Endodermal cell (in vitro differentiated cells): ENCODE measurements around the gene TBC1D10B. TPM values are rescaled to one million over a fixed set of nuclear protein-coding genes. Genes with fewer than 3 reads are reported as not detected.
A peak's percentile ranks its signal among the peaks of the same experiment; 100 is the strongest.

Experiments
- DNase-seq: peaks from one replicate; pipeline ENCODE4 v3.0.0-alpha.2; 2017
- H3K27ac ChIP-seq: 2 replicates; pipeline ENCODE4 v1.5.1; 2013; ENCODE audit warnings: mild to moderate bottlenecking, low read depth, low read length, moderate library complexity
- H3K27me3 ChIP-seq: 2 replicates; pipeline ENCODE4 v1.6.1; 2013; ENCODE audit warnings: mild to moderate bottlenecking, low read length, moderate library complexity; ENCODE audit not compliant: insufficient read depth, control insufficient read depth, poor library complexity, severe bottlenecking
- H3K36me3 ChIP-seq: 2 replicates; pipeline ENCODE4 v1.7.0; 2013; ENCODE audit warnings: mild to moderate bottlenecking, low read length, moderate library complexity; ENCODE audit not compliant: control insufficient read depth, insufficient read depth
- H3K4me1 ChIP-seq: one replicate; pipeline ENCODE4 v1.7.0; 2013; ENCODE audit warnings: low read length; ENCODE audit not compliant: control insufficient read depth, insufficient read depth
- H3K4me3 ChIP-seq: 2 replicates; pipeline ENCODE4 v1.5.1; 2013; ENCODE audit warnings: mild to moderate bottlenecking, low read length, moderate library complexity
- H3K9ac ChIP-seq: 2 replicates; pipeline ENCODE4 v1.6.1; 2013; ENCODE audit warnings: mild to moderate bottlenecking, low read length, moderate library complexity; ENCODE audit not compliant: poor library complexity, severe bottlenecking; ENCODE audit errors: extremely low read depth
- H3K9me3 ChIP-seq: 2 replicates; pipeline ENCODE4 v1.6.1; 2013; ENCODE audit warnings: mild to moderate bottlenecking, low read length, moderate library complexity; ENCODE audit not compliant: control insufficient read depth
- H3K27ac Mint-ChIP-seq: 2 replicates; pipeline ENCODE4 v1.8.0; 2020; ENCODE audit warnings: mixed read lengths
- H3K27me3 Mint-ChIP-seq: 2 replicates; pipeline ENCODE4 v1.8.0; 2021; ENCODE audit warnings: mild to moderate bottlenecking, mixed read lengths; ENCODE audit not compliant: insufficient read depth
- H3K36me3 Mint-ChIP-seq: 2 replicates; pipeline ENCODE4 v1.8.0; 2020; ENCODE audit warnings: low read depth, mixed read lengths
- H3K4me1 Mint-ChIP-seq: 2 replicates; pipeline ENCODE4 v1.8.0; 2020; ENCODE audit warnings: mixed read lengths
- H3K4me3 Mint-ChIP-seq: 2 replicates; pipeline ENCODE4 v1.8.0; 2020; ENCODE audit warnings: mild to moderate bottlenecking, moderate library complexity, mixed read lengths
- H3K9me3 Mint-ChIP-seq: 2 replicates; pipeline ENCODE4 v1.8.0; 2020; ENCODE audit warnings: mild to moderate bottlenecking, mixed read lengths
- CTCF ChIP-seq: fragments of 200-600 bp; sonication (generic); conservative IDR thresholded peaks from 2 replicates; pipeline ENCODE4 v1.5.0; 2021; ENCODE audit warnings: antibody characterized with exemption, mild to moderate bottlenecking
- WGBS, 2 experiments: methylation state at CpG; one replicate each; pipeline versions ENCODE4 v1.1.5 to v1.1.7; 2013; ENCODE audit warnings: missing lambda C conversion rate in 2 of 2, mixed read lengths in 1 of 2; ENCODE audit not compliant: insufficient coverage in 1 of 2, insufficient read length in 1 of 2; 5-methylcytosine and 5-hydroxymethylcytosine counted together
- total RNA-seq, 2 donors: library from RNA; stranded (reverse); fragmentation: NEBNext Ultra II Directional in 1 of 2; extraction: Animal tissue kit (Norgen Biotek cat#: 25700) in 1 of 2; gene quantifications; 2 replicates in 1 of 2; 3 replicates in 1 of 2; pipeline ENCODE4 v1.2.1, GENCODE V29; 2021

The TBC1D10B gene
- total RNA-seq, 2 donors from 2014 or later = 30.7 to 36.3 TPM

DNA sequence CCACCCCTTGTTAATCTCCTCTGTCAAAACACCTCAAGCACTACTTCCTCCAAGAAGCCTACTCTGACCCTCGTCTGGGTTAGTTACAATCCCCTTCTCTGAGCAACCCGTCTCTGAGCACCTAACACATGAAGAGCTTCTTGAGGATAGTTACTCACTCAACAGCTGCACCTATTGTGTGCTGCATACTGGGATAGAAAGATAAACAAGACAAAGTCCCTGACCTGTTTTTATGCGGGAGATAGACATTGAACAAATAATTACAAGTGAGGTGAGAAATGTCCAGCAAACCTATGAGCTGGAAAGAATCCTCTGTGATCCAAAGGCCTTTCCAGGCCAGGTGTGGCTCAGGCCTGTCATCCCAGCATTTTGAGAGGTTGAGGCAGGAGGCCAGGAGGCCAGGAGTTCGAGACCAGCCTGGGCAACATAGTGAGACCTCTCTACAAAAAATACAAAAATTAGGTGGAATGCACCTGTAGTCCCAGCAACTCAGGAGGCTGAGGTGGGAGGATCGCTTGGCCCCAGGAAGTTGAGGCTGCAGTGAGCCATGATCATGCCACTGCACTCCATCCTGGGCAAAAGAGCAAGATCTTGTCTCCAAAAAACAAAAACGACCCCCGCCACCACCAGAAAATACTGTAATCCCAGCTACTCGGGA is 31.6 kb upstream of the TBC1D10B start:
- 89 to 91% methylated on average over 7 to 8 of the region's 8 CpGs for WGBS, 2 experiments
- no peak for DNase-seq
- H3K4me1 ChIP-seq = no peaks in the 10 kb centered on the region

DNA sequence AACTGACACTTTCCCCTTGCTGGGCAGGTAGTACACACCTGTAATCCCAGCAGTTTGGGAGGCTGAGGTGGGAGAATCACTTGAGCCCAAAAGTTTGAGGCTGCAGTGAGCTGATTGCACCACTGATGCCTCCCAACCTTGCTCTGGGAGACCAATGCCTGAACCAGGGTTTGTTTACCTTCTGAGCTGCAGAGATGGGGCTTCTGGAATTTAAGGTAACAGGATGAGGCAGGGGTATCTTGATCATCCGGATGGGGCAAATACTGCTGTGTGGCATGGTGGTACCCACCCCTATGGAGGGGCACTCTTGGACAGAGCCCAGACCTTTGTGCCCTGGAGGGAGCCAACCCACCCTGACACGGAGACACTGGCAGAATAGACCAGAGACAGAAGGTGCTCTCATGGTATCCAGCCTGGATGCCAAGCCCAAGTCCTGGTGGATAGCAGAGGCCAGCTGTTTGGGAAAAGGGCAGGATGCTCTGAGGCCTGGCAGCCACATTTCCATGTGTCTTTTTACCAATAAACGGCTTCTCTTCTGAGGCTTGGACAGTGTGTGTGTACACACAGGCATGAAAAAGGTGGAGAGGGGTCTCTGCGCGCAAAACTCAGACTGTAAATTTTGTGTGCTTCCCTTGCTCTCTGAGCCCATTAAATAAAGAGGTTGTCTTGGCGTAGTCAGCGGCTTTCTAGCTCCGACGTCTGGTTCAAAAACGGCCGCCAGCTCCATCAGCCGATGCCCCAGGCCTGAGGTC is 29.3 kb upstream of the TBC1D10B start:
- Histone ChIP-seq H3K4me1 (no peaks in the 10 kb centered on the region), H3K36me3 (peaks cover 25% of the 10 kb centered on the region), H3K4me3 (peak overlapping the region; percentile 73), H3K9ac (peak overlapping the region; percentile 84), H3K9me3 (no peaks in the 10 kb centered on the region), H3K27me3 (no peaks in the 10 kb centered on the region), H3K27ac (peak overlapping the region; percentile 99)
- no peak for TF ChIP-seq CTCF
- Mint-ChIP-seq H3K27ac (peak overlapping the region; percentile 97), H3K4me1 (peaks cover 27% of the 10 kb centered on the region), H3K9me3 (no peaks in the 10 kb centered on the region), H3K27me3 (peaks cover 12% of the 10 kb centered on the region), H3K4me3 (peak overlapping the region; percentile 65), H3K36me3 (peaks cover 16% of the 10 kb centered on the region)
- DNase-seq = peak; percentile 59
- 22 to 35% methylated on average over 9 to 12 of the region's 12 CpGs for WGBS, 2 experiments

More for the DNA sequence above, 31.6 kb upstream of the TBC1D10B start:
- H3K36me3 Mint-ChIP-seq = peaks cover 14% of the 10 kb centered on the region
- peaks cover 21% of the 10 kb centered on the region for H3K4me1 Mint-ChIP-seq
- Histone ChIP-seq H3K4me3 (no peak overlapping the region), H3K9ac (no peak overlapping the region), H3K27ac (peak overlapping the region; percentile 99), H3K27me3 (no peaks in the 10 kb centered on the region), H3K36me3 (peaks cover 17% of the 10 kb centered on the region), H3K9me3 (no peaks in the 10 kb centered on the region)
- H3K9me3 Mint-ChIP-seq = no peaks in the 10 kb centered on the region
- peak overlapping the region; percentile 84 for H3K27ac Mint-ChIP-seq
- no peak for TF ChIP-seq CTCF
- peak overlapping the region; percentile 65 for H3K4me3 Mint-ChIP-seq
- peaks cover 15% of the 10 kb centered on the region for H3K27me3 Mint-ChIP-seq

- Mint-ChIP-seq H3K4me3 (peak overlapping the region; percentile 65), H3K4me1 (peaks cover 35% of the 10 kb centered on the region), H3K36me3 (peaks cover 16% of the 10 kb centered on the region), H3K27ac (peak overlapping the region; percentile 97), H3K9me3 (no peaks in the 10 kb centered on the region), H3K27me3 (peaks cover 7% of the 10 kb centered on the region)
- Histone ChIP-seq H3K4me3 (peak overlapping the region; percentile 73), H3K27me3 (no peaks in the 10 kb centered on the region), H3K36me3 (peaks cover 25% of the 10 kb centered on the region), H3K4me1 (no peaks in the 10 kb centered on the region), H3K27ac (peak overlapping the region; percentile 99), H3K9me3 (no peaks in the 10 kb centered on the region), H3K9ac (no peak overlapping the region)
- DNase-seq = peak; percentile 69
- WGBS, 2 experiments = 87 to 88% methylated on average over 22 to 23 of the region's 23 CpGs
- no peak for TF ChIP-seq CTCF
These were observed 28.6 kb upstream of the TBC1D10B start for GRCh38 chr16:30398661-30399434.
